HFF-Myc (cell line): ENCODE measurements around the gene VSIG10.

Experiments used
- DNase-seq: peaks from one replicate; pipeline ENCODE4 v3.0.0-alpha.2; 2011; ENCODE audit warnings: low read depth; ENCODE audit errors: extremely low read depth
- H3K4me3 ChIP-seq: replicated peaks from 2 replicates; pipeline ENCODE4 v1.5.1; 2011; ENCODE audit warnings: low read depth, mild to moderate bottlenecking, control low read depth, low read length
- CTCF ChIP-seq: IDR thresholded peaks from 2 replicates; pipeline ENCODE4 v1.5.1; 2012; ENCODE audit warnings: mild to moderate bottlenecking, low read depth, low read length, control low read depth; ENCODE audit errors: missing control alignments

VSIG10 gene

GRCh38 chr12:118055865-118056773 is 47.7 kb downstream of the VSIG10 start:
- DNase-seq, result no peak
- no peak for TF ChIP-seq CTCF
- no peak overlapping the region for H3K4me3 ChIP-seq

- H3K4me3 ChIP-seq, result no peak overlapping the region
- peak; percentile 71 for TF ChIP-seq CTCF
- DNase-seq, result peak; percentile 29
Measured at GRCh38 chr12:118055144-118055557, 48.7 kb downstream of the VSIG10 start.

- H3K4me3 ChIP-seq, result no peak overlapping the region
- no peak for DNase-seq
- TF ChIP-seq CTCF, result no peak
Measured at GRCh38 chr12:118053071-118053985, 50.5 kb downstream of the VSIG10 start.

- peak; percentile 96 for DNase-seq
- no peak overlapping the region for H3K4me3 ChIP-seq
- no peak for TF ChIP-seq CTCF
Measured at GRCh38 chr12:118052324-118053070, 51.3 kb downstream of the VSIG10 start.

- DNase-seq, result no peak
- H3K4me3 ChIP-seq, result no peak overlapping the region
Measured at GRCh38 chr12:118050972-118051910, 52.6 kb downstream of the VSIG10 start.

More at GRCh38 chr12:118050972-118051910, 52.6 kb downstream of the VSIG10 start:
- no peak for TF ChIP-seq CTCF
